ENCODE data around the gene SLC49A4. TPM values are rescaled to one million over a fixed set of nuclear protein-coding genes. Genes with fewer than 3 reads are reported as not detected.

Gene SLC49A4
- total RNA-seq, 2 donors from 2014 or later = 13.7 to 21.3 TPM

- DNase-seq = no peak
- intact Hi-C loops (cut with DNase I) = no loop called here
- Histone ChIP-seq H3K9ac (ENCODE audit: low read depth in 2 of 2, low read length in 2 of 2) (no peak overlapping the region), H3K4me1 (no peaks in the 10 kb centered on the region), H3K4me3 (no peak overlapping the region), H3K27ac (no peak overlapping the region), H3K9me3 (no peaks in the 10 kb centered on the region), H3K27me3 (peaks cover 19% of the 10 kb centered on the region), H3K36me3 (no peaks in the 10 kb centered on the region)
- TF ChIP-seq CTCF (IDR thresholded peaks at IDR 0.05) = no peak
Observed at GRCh38 chr3:122926322-122926721, 131.5 kb downstream of the SLC49A4 start.

- H3K36me3 ChIP-seq = no peaks in the 10 kb centered on the region
- H3K4me1 ChIP-seq = no peaks in the 10 kb centered on the region
- H3K9me3 ChIP-seq = no peaks in the 10 kb centered on the region
- H3K27me3 ChIP-seq = peaks cover 16% of the 10 kb centered on the region
- TF ChIP-seq CTCF (IDR thresholded peaks at IDR 0.05) = no peak
- no peak overlapping the region for H3K27ac ChIP-seq
- H3K4me3 ChIP-seq = no peak overlapping the region
- intact Hi-C loops (cut with DNase I) = no loop called here
- H3K9ac ChIP-seq (ENCODE audit: low read depth in 2 of 2, low read length in 2 of 2) = no peak overlapping the region
- no peak for DNase-seq
Observed at GRCh38 chr3:122926811-122927210, 131.9 kb downstream of the SLC49A4 start.

- no peak for TF ChIP-seq CTCF (IDR thresholded peaks at IDR 0.05)
- Histone ChIP-seq H3K4me3 (no peak overlapping the region), H3K27me3 (peaks cover 7% of the 10 kb centered on the region), H3K36me3 (no peaks in the 10 kb centered on the region), H3K9me3 (no peaks in the 10 kb centered on the region), H3K27ac (no peak overlapping the region), H3K9ac (ENCODE audit: low read depth in 2 of 2, low read length in 2 of 2) (no peak overlapping the region), H3K4me1 (no peaks in the 10 kb centered on the region)
- intact Hi-C loops (cut with DNase I) = no loop called here
- DNase-seq = no peak
Observed at GRCh38 chr3:122927726-122928125, 132.9 kb downstream of the SLC49A4 start.

- no peaks in the 10 kb centered on the region for H3K36me3 ChIP-seq
- no peak for DNase-seq
- intact Hi-C loops (cut with DNase I) = no loop called here
- H3K27me3 ChIP-seq = no peaks in the 10 kb centered on the region
- no peak for TF ChIP-seq CTCF (IDR thresholded peaks at IDR 0.05)
- no peak overlapping the region for H3K27ac ChIP-seq
- H3K9me3 ChIP-seq = no peaks in the 10 kb centered on the region
- no peaks in the 10 kb centered on the region for H3K4me1 ChIP-seq
- H3K9ac ChIP-seq (ENCODE audit: low read depth in 2 of 2, low read length in 2 of 2) = no peak overlapping the region
- H3K4me3 ChIP-seq = no peak overlapping the region
Observed at GRCh38 chr3:122928396-122929187, 133.7 kb downstream of the SLC49A4 start.

GRCh38 chr3:122929188-122930062, 134.6 kb downstream of the SLC49A4 start:
- Histone ChIP-seq H3K27ac (no peak overlapping the region), H3K4me1 (no peaks in the 10 kb centered on the region), H3K27me3 (no peaks in the 10 kb centered on the region), H3K36me3 (no peaks in the 10 kb centered on the region), H3K9ac (ENCODE audit: low read depth in 2 of 2, low read length in 2 of 2) (no peak overlapping the region), H3K4me3 (no peak overlapping the region), H3K9me3 (no peaks in the 10 kb centered on the region)
- no peak for TF ChIP-seq CTCF (IDR thresholded peaks at IDR 0.05)
- intact Hi-C loops (cut with DNase I) = no loop called here
- no peak for DNase-seq
